IPS-18a (cell line): ENCODE data around the gene AHCTF1.

Experiments used
- H3K27ac ChIP-seq: one replicate; pipeline ENCODE4 v1.5.1; 2013; ENCODE audit warnings: low read length
- H3K27me3 ChIP-seq: one replicate; pipeline ENCODE4 v1.6.1; 2013; ENCODE audit warnings: mild to moderate bottlenecking, low read length; ENCODE audit not compliant: control insufficient read depth, insufficient read depth
- H3K36me3 ChIP-seq: one replicate; pipeline ENCODE4 v1.6.1; 2013; ENCODE audit warnings: low read depth, low read length; ENCODE audit not compliant: control insufficient read depth
- H3K4me1 ChIP-seq: one replicate; pipeline ENCODE4 v1.6.1; 2013; ENCODE audit warnings: low read depth, low read length; ENCODE audit not compliant: control insufficient read depth
- H3K4me3 ChIP-seq: one replicate; pipeline ENCODE4 v1.5.1; 2013; ENCODE audit warnings: low read length
- H3K9ac ChIP-seq: one replicate; pipeline ENCODE4 v1.6.1; 2013; ENCODE audit warnings: mild to moderate bottlenecking, low read length, moderate library complexity
- H3K9me3 ChIP-seq: one replicate; pipeline ENCODE4 v1.6.1; 2013; ENCODE audit warnings: low read depth, low read length; ENCODE audit not compliant: control insufficient read depth

AHCTF1 gene

GRCh38 chr1:246931549-246932365 is at the start of gene AHCTF1:
Gene AHCTF1, minus strand, starts transcription at chr1:246931948. Its CDS starts 13,578 bp downstream, at chr1:246918370.
- H3K27ac ChIP-seq = peak within 1 kb of the TSS; percentile 64
- H3K9me3 ChIP-seq = no peaks in the 10 kb centered on the region
- no peaks in the 10 kb centered on the region for H3K4me1 ChIP-seq

GRCh38 chr1:246978785-246979184 is 47.0 kb upstream of the AHCTF1 start:
- Histone ChIP-seq H3K27me3 (no peaks in the 10 kb centered on the region), H3K36me3 (peaks cover 21% of the 10 kb centered on the region), H3K9me3 (peaks cover 42% of the 10 kb centered on the region), H3K4me3 (no peak overlapping the region), H3K4me1 (no peaks in the 10 kb centered on the region), H3K27ac (no peak overlapping the region), H3K9ac (no peak overlapping the region)

More at GRCh38 chr1:246931549-246932365, at the start of gene AHCTF1:
- H3K27me3 ChIP-seq = no peaks in the 10 kb centered on the region
- H3K36me3 ChIP-seq = peaks cover 2% of the 10 kb centered on the region
- peak within 1 kb of the TSS; percentile 88 for H3K9ac ChIP-seq
- H3K4me3 ChIP-seq = peak within 1 kb of the TSS; percentile 87

GRCh38 chr1:246978281-246978680 is 46.5 kb upstream of the AHCTF1 start:
- no peaks in the 10 kb centered on the region for H3K4me1 ChIP-seq
- no peaks in the 10 kb centered on the region for H3K27me3 ChIP-seq
- H3K9ac ChIP-seq = no peak overlapping the region
- H3K36me3 ChIP-seq = peaks cover 25% of the 10 kb centered on the region
- H3K27ac ChIP-seq = no peak overlapping the region
- no peak overlapping the region for H3K4me3 ChIP-seq
- peaks cover 37% of the 10 kb centered on the region for H3K9me3 ChIP-seq

- Histone ChIP-seq H3K9ac (no peak overlapping the region), H3K4me1 (no peaks in the 10 kb centered on the region), H3K27me3 (no peaks in the 10 kb centered on the region), H3K27ac (no peak overlapping the region), H3K4me3 (no peak overlapping the region), H3K36me3 (peaks cover 8% of the 10 kb centered on the region), H3K9me3 (peaks cover 14% of the 10 kb centered on the region)
Measured at GRCh38 chr1:246971969-246972368, 40.2 kb upstream of the AHCTF1 start.

- Histone ChIP-seq H3K4me3 (no peak overlapping the region), H3K27me3 (no peaks in the 10 kb centered on the region), H3K27ac (no peak overlapping the region), H3K36me3 (peaks cover 11% of the 10 kb centered on the region), H3K9ac (no peak overlapping the region), H3K4me1 (no peaks in the 10 kb centered on the region), H3K9me3 (peaks cover 14% of the 10 kb centered on the region)
Measured at GRCh38 chr1:246971090-246971721, 39.5 kb upstream of the AHCTF1 start.

GRCh38 chr1:246969621-246970020 is 37.9 kb upstream of the AHCTF1 start:
- Histone ChIP-seq H3K27ac (no peak overlapping the region), H3K27me3 (no peaks in the 10 kb centered on the region), H3K9ac (no peak overlapping the region), H3K36me3 (peaks cover 11% of the 10 kb centered on the region), H3K9me3 (peaks cover 8% of the 10 kb centered on the region), H3K4me3 (no peak overlapping the region), H3K4me1 (no peaks in the 10 kb centered on the region)

DNA sequence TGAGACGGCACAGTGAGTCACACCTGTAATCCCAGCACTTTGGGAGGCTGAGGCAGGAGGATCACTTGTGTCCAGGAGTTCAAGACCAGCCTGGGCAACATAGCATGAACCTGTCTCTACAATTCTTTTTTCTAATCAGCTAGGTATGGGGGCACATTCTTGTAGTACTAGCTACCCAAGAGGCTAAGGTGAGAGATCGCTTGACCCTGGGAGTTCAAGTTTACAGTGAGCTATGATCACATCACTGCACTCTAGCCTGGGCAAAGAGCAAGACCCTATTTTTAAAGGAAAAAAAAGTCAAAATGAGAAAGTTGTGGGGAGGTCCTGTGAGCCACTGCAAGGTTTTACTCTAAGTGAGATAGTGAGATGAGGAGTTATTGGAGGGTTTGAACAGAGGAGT is 34.8 kb upstream of the AHCTF1 start:
- H3K36me3 ChIP-seq = peaks cover 3% of the 10 kb centered on the region
- no peak overlapping the region for H3K9ac ChIP-seq
- H3K9me3 ChIP-seq = peaks cover 8% of the 10 kb centered on the region
- H3K27me3 ChIP-seq = no peaks in the 10 kb centered on the region
- no peak overlapping the region for H3K4me3 ChIP-seq
- H3K27ac ChIP-seq = no peak overlapping the region
- no peaks in the 10 kb centered on the region for H3K4me1 ChIP-seq

- Histone ChIP-seq H3K9ac (no peak overlapping the region), H3K27ac (no peak overlapping the region), H3K4me1 (no peaks in the 10 kb centered on the region), H3K4me3 (no peak overlapping the region), H3K27me3 (no peaks in the 10 kb centered on the region), H3K36me3 (no peaks in the 10 kb centered on the region), H3K9me3 (no peaks in the 10 kb centered on the region)
Measured at GRCh38 chr1:246959944-246960693, 28.4 kb upstream of the AHCTF1 start.

DNA sequence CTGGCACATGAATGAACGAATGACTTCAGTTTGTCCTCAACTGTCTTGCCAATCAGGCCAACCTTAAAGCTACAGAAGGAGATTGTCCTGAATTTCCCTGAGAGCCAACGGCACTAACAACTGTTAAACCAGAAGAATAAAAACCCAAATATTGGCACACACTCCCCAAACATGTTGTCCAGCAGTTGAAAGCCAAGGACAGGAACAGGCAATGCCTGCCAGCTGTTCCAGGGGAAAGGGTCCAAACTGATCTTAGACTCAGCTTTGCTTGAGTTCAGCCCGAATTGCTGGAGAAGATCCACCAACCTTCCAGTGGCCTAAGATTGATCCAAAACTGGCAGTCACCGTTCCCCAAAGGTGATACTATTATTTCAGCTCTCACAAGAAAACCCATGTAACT is 22.4 kb upstream of the AHCTF1 start:
- Histone ChIP-seq H3K4me3 (no peak overlapping the region), H3K4me1 (no peaks in the 10 kb centered on the region), H3K36me3 (no peaks in the 10 kb centered on the region), H3K9me3 (no peaks in the 10 kb centered on the region), H3K27me3 (no peaks in the 10 kb centered on the region), H3K27ac (no peak overlapping the region), H3K9ac (no peak overlapping the region)

GRCh38 chr1:246951413-246951812 is 19.7 kb upstream of the AHCTF1 start:
- H3K36me3 ChIP-seq = no peaks in the 10 kb centered on the region
- no peaks in the 10 kb centered on the region for H3K9me3 ChIP-seq
- H3K27ac ChIP-seq = no peak overlapping the region
- no peak overlapping the region for H3K4me3 ChIP-seq
- H3K9ac ChIP-seq = no peak overlapping the region
- H3K4me1 ChIP-seq = no peaks in the 10 kb centered on the region
- H3K27me3 ChIP-seq = no peaks in the 10 kb centered on the region

- Histone ChIP-seq H3K9me3 (no peaks in the 10 kb centered on the region), H3K36me3 (no peaks in the 10 kb centered on the region), H3K4me3 (no peak overlapping the region), H3K9ac (no peak overlapping the region), H3K27me3 (no peaks in the 10 kb centered on the region), H3K27ac (no peak overlapping the region), H3K4me1 (no peaks in the 10 kb centered on the region)
Measured at GRCh38 chr1:246949956-246950355, 18.2 kb upstream of the AHCTF1 start.
